Activated T-cell treated with anti-CD3 and anti-CD28 coated beads, Interleukin-2, amount 50 U/mL, for 24 hours (primary cell): ENCODE measurements around the gene CLEC4M.
"Not testable (repeated sequence)": the region's sequence is repeated elsewhere in the genome, so short reads cannot be mapped to it uniquely, and the experiment has no call there.

Experiments
- DNase-seq: peaks from one replicate; pipeline ENCODE4 v3.0.0-alpha.2; 2020
- H3K27ac Mint-ChIP-seq: 2 replicates; pipeline ENCODE4 v1.8.0; 2020; ENCODE audit warnings: mild to moderate bottlenecking, mixed read lengths
- H3K27me3 Mint-ChIP-seq: 2 replicates; pipeline ENCODE4 v1.8.0; 2020; ENCODE audit warnings: mixed read lengths
- H3K36me3 Mint-ChIP-seq: 2 replicates; pipeline ENCODE4 v1.8.0; 2020; ENCODE audit warnings: low read depth, mixed read lengths
- H3K4me1 Mint-ChIP-seq: 2 replicates; pipeline ENCODE4 v1.8.0; 2020; ENCODE audit warnings: low read depth, mixed read lengths
- H3K4me3 Mint-ChIP-seq: 2 replicates; pipeline ENCODE4 v1.8.0; 2020; ENCODE audit warnings: mild to moderate bottlenecking, moderate library complexity, mixed read lengths
- H3K9me3 Mint-ChIP-seq: 2 replicates; pipeline ENCODE4 v1.8.0; 2020; ENCODE audit warnings: mixed read lengths

The CLEC4M gene

DNA sequence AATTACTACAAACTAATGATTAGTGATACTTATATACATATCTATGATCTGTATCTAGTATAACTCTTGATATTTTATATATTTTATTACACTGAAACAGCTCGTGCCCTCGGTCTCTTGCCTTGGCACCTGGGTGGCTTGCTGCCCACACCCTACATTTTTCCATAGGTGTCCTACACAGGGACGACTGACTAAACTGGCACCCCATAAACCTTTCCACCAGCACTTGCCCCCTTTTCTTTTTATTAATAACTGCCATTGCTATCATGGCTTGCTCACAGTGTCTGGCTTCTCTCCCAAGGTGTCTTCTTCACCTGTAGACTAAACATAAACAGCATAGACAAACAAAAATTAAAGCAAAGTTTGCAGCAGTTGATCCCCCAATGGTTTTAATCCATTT lies 30.4 kb downstream of the CLEC4M start:
- H3K27ac Mint-ChIP-seq = no peak overlapping the region
- no peaks in the 10 kb centered on the region for H3K36me3 Mint-ChIP-seq
- no peak overlapping the region for H3K4me3 Mint-ChIP-seq
- peaks cover 40% of the 10 kb centered on the region for H3K27me3 Mint-ChIP-seq
- peaks cover 3% of the 10 kb centered on the region for H3K9me3 Mint-ChIP-seq
- H3K4me1 Mint-ChIP-seq = peaks cover 8% of the 10 kb centered on the region
- no peak for DNase-seq

DNA sequence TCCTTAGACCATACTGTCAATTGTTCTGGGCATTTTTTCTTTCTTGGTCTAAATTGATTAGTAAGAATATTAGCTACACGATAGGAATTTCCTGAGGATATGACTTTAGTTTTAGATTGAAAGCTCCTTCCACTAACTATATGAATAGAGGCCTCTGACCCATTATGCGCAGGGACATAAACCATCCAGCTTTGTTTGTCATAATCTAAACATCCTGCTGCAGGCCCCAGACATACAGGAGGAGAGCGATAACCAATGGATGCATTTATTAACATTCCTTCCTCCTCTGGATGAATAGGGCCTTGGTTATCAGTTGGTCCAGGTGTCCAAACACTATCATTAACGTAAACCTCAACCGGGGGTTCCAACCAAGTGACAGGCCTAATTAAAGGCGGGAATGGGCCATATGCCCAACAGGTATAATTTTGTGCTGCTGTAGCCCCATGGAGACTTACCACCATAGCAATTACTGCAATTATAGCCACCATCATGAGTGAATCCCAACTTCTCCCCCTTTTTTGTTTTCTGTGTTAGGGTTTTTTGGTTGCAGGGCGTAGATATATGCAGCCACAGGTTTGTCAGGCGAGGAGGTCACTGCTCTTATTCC lies 32.6 kb downstream of the CLEC4M start:
- H3K36me3 Mint-ChIP-seq = no peaks in the 10 kb centered on the region
- H3K27ac Mint-ChIP-seq = no peak overlapping the region
- DNase-seq = no peak
- peaks cover 3% of the 10 kb centered on the region for H3K9me3 Mint-ChIP-seq
- H3K4me3 Mint-ChIP-seq = no peak overlapping the region
- H3K4me1 Mint-ChIP-seq = peaks cover 12% of the 10 kb centered on the region
- H3K27me3 Mint-ChIP-seq = peaks cover 34% of the 10 kb centered on the region

DNA sequence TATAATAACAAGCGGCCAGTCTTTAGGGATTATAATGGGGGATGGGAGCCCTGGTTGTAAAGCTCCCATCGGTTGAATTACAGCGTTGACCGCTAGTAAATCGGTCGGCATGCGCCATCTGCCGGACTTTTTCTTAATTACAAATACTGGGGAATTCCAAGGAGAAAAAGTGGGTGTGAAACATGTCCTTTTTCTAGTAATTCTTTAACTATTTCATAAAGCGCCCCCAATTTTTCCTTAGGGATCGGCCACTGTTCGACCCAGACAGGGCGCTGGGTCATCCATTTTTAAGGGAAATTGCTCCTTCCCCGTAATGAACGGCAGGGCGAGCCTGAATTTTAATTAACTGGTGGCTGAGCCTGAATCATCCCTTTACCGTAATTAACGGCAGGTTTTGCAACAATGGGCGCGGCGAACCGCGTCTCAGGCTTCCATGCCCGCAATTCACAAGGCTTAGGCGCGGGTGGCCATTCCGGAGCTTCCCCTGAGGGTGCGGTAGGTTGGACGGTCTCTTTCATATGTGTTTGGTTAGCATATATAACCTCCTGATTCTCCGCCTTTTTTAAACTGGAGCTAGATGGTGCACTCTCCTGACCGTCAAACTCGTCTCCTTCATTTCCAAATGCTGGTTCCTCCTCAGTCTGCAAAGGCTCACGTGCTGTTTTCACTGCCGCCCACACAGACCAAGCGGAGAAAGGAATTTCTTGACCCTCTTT lies 36.8 kb downstream of the CLEC4M start:
- no peaks in the 10 kb centered on the region for H3K36me3 Mint-ChIP-seq
- H3K4me3 Mint-ChIP-seq = peak overlapping the region; percentile 60

DNA sequence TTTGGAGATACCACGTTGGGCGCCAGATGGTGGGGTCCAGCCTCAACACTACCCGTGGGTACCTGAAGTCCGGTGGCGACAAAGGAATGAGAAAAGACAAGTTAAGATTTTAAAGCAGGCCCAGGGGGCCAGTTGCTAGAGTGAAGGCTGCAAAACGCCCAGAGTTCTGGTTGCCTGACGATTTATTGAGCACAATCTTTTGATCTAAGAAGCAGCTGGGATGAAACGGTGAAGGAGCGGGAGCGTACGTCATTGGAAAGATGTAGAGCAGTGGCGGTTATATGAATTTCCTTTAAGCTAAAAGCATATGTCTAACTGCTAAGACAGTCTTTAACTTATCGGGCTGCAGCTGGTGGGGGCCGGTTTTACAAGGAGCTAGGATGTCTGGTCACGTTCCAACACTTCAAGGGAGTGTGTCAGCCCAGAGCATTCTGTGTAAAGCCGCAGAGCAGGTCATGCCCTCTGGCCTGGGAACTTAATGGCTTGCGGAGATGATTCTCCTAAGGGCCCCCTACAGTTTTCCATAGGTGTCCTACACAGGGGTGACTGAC lies 38.1 kb downstream of the CLEC4M start:
- no peaks in the 10 kb centered on the region for H3K9me3 Mint-ChIP-seq

More for the DNA sequence above, 36.8 kb downstream of the CLEC4M start:
- Mint-ChIP-seq H3K9me3 (no peaks in the 10 kb centered on the region), H3K27ac (no peak overlapping the region), H3K4me1 (peaks cover 12% of the 10 kb centered on the region), H3K27me3 (peaks cover 55% of the 10 kb centered on the region)
- peak; percentile 60 for DNase-seq

DNA sequence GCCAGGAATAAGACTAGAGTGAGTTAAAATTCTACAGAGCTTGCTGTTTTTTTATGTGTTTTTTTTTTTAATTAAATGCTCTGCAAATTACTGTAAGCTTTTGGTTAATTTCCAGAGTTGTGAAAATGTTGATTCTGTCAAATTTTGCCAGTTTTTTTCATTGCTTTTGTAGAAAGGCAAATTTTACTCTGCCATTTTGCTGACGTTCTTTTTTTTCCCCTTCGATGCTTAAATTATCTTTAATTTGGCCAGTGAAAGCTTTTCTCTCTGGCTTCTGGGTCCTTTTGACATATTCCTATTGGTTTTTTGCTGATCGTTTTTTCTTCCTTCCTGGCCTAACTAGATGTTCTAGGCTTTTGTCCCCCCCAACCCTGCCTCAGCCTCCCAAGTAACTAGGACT lies 43.2 kb downstream of the CLEC4M start:
- Mint-ChIP-seq H3K27ac (no peak overlapping the region), H3K36me3 (no peaks in the 10 kb centered on the region), H3K4me3 (no peak overlapping the region), H3K27me3 (peaks cover 64% of the 10 kb centered on the region), H3K9me3 (peaks cover 5% of the 10 kb centered on the region), H3K4me1 (peaks cover 14% of the 10 kb centered on the region)
- DNase-seq = no peak

More for the DNA sequence above, 38.1 kb downstream of the CLEC4M start:
- Mint-ChIP-seq H3K27ac (no peak overlapping the region), H3K4me3 (no peak overlapping the region), H3K36me3 (no peaks in the 10 kb centered on the region), H3K27me3 (peaks cover 61% of the 10 kb centered on the region), H3K4me1 (peaks cover 12% of the 10 kb centered on the region)
- no peak for DNase-seq

DNA sequence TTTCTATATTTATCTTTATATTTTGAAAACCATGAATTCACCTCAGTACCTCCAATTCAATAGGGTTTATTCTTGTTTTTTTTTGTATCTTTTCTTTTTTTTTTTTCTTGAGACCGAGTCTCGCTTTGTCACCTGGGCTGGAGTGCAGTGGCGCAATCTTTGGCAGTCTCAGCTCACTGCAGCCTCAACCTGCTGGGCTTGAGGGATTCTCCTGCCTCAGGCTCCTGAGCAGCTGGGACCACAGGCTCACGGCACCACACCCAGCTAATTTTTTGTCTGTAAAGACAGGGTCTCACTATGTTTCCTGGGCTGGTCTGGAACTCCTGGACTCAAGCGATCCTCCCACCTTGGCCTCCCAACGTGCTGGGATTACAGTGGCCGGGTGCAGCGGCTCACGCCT lies 43.8 kb downstream of the CLEC4M start:
- Mint-ChIP-seq H3K27ac (no peak overlapping the region), H3K27me3 (peaks cover 69% of the 10 kb centered on the region), H3K4me1 (peaks cover 14% of the 10 kb centered on the region), H3K4me3 (no peak overlapping the region), H3K9me3 (peaks cover 11% of the 10 kb centered on the region), H3K36me3 (no peaks in the 10 kb centered on the region)
- no peak for DNase-seq

DNA sequence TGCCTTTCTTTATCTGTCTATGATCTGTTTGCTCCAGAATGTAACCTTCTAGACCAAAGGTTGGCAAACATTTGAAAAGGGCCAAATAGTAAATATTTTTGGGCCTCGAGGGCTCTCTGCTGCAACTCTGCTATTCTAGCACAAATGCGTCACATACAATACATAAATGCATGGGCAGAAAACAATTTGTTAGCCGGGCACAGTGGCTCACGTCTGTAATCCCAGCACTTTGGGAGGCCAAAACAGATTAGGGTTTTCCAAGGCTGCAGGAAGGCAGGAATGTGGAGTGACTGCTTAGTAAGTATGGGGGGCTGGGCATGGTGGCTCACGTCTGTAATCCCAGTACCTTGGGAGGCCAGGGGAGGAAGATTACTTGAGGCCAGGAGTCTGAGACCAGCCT lies 45.1 kb downstream of the CLEC4M start:
- H3K27me3 Mint-ChIP-seq = peaks cover 62% of the 10 kb centered on the region
- no peaks in the 10 kb centered on the region for H3K36me3 Mint-ChIP-seq
- H3K9me3 Mint-ChIP-seq = peaks cover 16% of the 10 kb centered on the region
- no peak overlapping the region for H3K27ac Mint-ChIP-seq
- peaks cover 14% of the 10 kb centered on the region for H3K4me1 Mint-ChIP-seq
- no peak for DNase-seq
- H3K4me3 Mint-ChIP-seq = no peak overlapping the region

DNA sequence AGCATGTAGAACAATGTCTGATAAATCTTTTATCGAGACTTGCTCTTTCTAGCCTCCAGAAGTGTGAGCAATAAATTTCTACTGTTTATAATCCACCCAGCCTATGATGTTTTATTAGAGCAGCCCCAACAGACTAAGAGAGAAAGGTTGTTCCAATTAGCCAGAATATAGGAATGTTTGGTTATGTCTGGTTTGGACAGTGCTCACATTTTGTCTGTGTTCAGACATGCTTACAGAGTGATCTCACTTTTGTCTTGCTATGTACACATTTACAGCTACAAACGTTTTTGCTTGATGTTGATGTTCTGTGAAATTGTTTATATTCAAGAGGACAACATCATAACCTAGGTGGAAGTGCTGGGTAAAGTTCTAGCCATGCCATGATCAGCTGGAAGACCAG lies 48.9 kb downstream of the CLEC4M start:
- Mint-ChIP-seq H3K9me3 (peaks cover 16% of the 10 kb centered on the region), H3K27me3 (peaks cover 41% of the 10 kb centered on the region), H3K4me1 (peaks cover 23% of the 10 kb centered on the region), H3K4me3 (no peak overlapping the region), H3K27ac (no peak overlapping the region), H3K36me3 (no peaks in the 10 kb centered on the region)
- DNase-seq = no peak

DNA sequence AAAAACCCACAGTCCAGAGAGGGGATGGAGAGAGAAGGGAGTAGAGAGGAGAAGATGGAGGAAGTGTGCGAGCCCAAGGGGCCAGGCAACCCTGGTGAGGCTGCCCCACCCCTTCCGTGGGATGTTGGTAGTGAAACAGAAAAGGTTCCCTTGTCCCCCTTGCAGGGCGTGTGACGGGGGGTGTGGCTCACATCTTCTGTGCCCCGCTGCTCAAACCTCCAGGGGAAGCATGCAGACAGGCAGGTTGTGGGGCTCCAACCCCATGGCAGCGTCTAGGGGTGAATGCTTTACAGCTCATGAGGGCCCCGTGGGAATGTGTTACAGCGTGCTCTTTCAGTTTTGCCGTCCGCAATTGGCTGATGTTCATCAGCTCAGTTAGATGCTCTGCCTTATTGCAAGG lies 52.3 kb downstream of the CLEC4M start:
- no peak overlapping the region for H3K27ac Mint-ChIP-seq

DNA sequence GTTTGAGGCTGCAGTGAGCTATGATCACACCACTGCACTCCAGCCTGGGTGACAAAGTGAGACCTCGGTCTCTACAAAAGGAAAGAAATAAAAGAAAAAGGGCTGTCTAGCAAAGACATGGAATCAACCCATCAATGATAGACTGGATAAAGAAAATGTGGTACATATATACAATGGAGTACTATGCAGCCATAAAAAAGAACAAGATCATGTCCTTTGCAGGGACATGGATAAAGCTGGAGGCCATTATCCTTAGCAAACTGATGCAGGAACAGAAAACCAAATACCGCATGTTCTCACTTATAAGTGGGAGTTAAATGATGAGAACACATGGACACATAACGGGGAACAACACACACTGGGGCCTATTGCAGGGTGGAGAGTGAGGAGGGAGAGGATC lies 53.0 kb downstream of the CLEC4M start:
- H3K4me3 Mint-ChIP-seq, H3K36me3 Mint-ChIP-seq, H3K27ac Mint-ChIP-seq, DNase-seq: not testable (repeated sequence)
- peaks cover 19% of the 10 kb centered on the region for H3K9me3 Mint-ChIP-seq
- peaks cover 15% of the 10 kb centered on the region for H3K4me1 Mint-ChIP-seq
- H3K27me3 Mint-ChIP-seq = peaks cover 55% of the 10 kb centered on the region

More for the DNA sequence above, 52.3 kb downstream of the CLEC4M start:
- Mint-ChIP-seq H3K27me3 (peaks cover 52% of the 10 kb centered on the region), H3K4me1 (peaks cover 15% of the 10 kb centered on the region), H3K36me3 (no peaks in the 10 kb centered on the region), H3K4me3 (no peak overlapping the region), H3K9me3 (peaks cover 23% of the 10 kb centered on the region)
- peak; percentile 50 for DNase-seq

DNA sequence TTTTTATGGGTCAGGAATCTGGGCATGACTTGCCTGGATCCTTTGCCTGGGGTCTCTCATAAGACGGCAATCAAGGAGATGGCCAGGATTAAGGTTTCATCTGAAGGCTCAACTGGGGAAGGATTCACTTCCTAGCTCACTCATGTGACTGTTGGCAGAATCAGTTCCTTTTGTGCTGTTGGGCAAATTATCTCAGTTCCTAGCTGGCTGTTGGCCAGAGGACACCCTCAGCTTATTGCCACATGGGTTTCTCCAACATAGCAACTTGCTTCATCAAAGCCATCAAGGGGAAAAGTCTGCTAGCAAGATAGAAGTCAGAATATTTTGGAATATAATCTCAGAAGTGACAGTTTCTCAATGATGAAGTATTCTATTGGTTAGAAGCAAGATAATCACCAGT lies 54.8 kb downstream of the CLEC4M start:
- DNase-seq = no peak
- H3K4me1 Mint-ChIP-seq = peaks cover 15% of the 10 kb centered on the region
- H3K27ac Mint-ChIP-seq = no peak overlapping the region
- no peak overlapping the region for H3K4me3 Mint-ChIP-seq
- H3K36me3 Mint-ChIP-seq = no peaks in the 10 kb centered on the region
- H3K9me3 Mint-ChIP-seq = peaks cover 7% of the 10 kb centered on the region
- H3K27me3 Mint-ChIP-seq = peaks cover 47% of the 10 kb centered on the region

DNA sequence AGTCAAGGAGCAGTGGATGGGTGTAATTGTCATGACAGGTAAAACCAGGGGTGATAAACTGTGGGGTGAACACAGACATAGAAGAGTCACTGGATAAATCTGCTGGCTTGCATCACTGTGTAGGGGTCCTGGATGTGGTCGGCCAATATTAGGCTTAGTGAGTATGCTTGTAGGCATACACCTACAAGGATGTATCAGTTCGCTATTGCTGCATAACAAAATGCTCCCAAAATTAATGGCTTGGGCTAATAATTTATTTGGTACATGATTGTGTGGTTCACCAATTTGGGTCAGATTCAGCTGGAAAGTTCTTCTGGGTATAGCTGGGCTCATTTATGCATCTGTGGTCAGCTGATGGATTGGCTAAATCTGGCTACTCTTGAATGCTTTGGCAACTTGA lies 55.8 kb downstream of the CLEC4M start:
- Mint-ChIP-seq H3K27me3 (peaks cover 51% of the 10 kb centered on the region), H3K4me1 (peaks cover 15% of the 10 kb centered on the region), H3K27ac (no peak overlapping the region), H3K36me3 (no peaks in the 10 kb centered on the region), H3K4me3 (no peak overlapping the region), H3K9me3 (peaks cover 7% of the 10 kb centered on the region)
- no peak for DNase-seq
